Fibroblast of skin of left quadriceps (primary cell): Measurements from ENCODE around the gene NUDT16L1.

Experiments
- DNase-seq, 2 experiments: peaks; one replicate each; pipeline ENCODE4 v3.0.0-alpha.2; 2013; ENCODE audit warnings: low read depth in 2 of 2

Gene NUDT16L1

DNA sequence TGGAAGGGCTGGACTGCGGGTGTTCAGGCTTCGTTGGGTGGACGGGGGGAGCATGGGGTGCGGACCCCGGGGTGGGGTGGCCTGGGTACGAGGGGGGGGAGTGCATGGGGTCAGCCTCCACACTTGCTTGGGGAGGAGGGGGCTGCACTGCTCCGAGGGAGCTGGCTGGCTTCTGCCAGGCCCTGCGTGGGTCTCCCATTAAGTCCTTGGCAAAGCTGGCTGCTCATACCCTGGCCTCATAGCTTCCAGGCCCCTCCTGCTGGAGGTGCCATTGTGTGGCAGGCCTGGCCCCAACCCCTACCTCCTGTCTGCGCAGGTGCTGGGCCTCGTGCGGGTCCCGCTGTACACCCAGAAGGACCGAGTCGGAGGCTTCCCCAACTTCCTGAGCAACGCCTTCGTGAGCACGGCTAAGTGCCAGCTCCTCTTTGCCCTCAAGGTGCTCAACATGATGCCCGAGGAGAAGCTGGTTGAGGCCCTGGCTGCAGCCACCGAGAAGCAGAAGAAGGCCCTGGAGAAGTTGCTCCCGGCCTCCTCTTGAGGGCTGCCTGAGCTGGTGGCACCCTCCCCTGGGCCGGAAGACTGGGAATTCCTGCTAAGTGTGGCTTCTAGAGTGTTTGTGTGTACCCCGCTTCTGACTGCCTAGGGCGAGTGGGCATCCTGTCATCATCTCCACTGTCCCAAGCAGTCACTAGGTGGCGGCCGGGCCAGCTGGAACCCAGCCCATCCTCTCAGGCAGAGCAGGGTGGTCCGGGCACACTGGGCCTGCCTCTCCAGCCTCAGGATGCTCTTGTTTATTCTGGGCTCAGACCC, 1.5 kb downstream of the NUDT16L1 start:
- no peak for DNase-seq

DNA sequence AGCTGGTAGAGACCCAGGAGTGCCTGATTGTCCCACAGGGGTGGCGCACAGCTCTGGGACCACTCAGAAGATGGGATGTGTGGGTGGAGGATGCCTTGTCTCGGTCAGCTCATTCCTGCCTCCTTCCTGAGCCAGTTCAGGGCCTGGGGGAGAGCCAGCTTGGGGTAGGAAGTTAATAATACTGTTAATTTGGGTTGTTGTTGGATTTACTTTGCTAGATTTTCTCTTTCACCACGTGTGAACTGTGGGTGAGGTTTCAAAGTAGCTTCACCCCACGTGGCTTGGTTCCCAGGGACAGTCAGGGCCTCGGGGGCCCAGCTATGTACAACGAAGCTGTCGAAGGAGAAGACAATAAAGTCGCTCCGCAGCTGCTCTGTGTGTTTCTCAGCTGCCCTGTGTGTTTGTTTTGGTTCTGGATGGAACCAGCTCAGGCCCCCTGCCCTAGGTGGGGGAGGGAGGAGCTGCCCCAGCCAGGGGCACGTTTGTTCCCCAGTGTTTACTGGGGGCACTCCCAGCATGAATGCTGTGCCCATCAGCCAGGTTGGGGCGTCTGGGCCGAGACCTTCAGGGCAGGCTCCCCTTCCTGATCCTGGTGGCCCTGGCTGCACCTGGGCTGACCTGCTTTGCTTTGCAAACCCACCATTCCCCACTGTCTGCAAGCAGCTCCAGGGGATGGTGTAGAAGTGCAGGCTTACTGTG, 2.3 kb downstream of the NUDT16L1 start:
- DNase-seq: no peak

GRCh38 chr16:4696172-4696904, 3.0 kb downstream of the NUDT16L1 start:
- DNase-seq: no peak

GRCh38 chr16:4696905-4697847, 3.8 kb downstream of the NUDT16L1 start:
- no peak for DNase-seq

GRCh38 chr16:4697848-4698291, 4.5 kb downstream of the NUDT16L1 start:
- no peak for DNase-seq

DNA sequence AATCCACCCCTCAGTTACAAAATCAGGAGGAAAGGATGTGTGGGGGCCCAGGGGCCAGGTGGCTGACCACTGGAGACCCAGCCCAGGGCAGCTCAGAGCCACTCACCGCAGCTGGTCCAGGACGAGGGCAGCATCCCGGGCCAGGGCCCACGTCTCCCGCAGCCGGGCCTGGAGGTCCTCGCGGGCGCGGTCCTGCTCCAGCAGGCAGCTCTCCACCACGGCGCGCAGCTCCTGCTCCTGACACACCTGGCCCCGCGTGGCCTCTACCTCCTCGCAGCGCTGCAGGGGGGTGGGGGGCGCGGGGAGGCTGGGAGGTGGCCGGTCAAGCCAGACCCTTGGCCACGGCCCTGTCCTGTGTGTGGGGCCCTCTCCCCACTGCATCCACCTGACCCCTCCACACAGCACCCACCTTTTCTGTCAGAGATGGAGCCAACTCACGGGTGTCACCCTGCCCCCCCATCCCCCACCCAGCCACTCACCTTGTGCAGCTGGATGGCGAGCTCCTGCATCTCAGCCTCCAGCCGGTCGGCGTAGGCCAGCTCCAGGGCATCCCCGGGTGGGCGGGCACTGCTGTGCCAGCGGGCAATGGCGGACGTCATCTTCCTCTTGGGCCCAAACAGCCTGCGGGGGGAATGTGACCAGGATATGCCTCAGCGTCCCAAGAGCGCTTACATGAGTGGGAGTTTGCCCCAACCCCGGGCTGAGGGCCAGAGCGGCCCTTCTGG, 5.1 kb downstream of the NUDT16L1 start:
- DNase-seq: no peak

DNA sequence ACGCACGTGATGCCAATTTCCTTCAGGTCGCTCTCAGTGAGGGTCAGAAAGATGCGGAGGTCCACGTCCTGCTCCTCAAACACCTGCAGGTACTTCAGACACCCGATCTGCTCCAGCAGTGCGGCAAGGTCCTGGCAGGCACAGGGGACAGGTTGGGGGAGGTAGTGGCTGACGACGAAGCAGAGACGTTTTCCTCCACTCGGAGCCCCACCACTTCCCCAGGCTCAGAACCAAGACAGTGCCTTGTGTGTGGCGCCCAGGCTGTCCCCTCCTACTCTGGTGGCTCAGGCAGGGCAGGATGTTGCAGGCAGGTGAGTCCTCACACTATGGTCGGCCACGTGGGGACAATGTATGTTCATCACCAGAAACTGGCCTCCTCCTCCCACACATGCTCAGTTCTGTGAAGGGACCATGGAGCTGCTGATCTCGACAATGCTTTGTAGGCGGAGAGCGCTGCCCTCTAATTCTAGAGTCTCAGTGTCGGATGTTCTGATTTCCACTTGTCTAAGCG, 5.7 kb downstream of the NUDT16L1 start:
- no peak for DNase-seq

- no peak for DNase-seq
These were observed 7.1 kb downstream of the NUDT16L1 start for GRCh38 chr16:4700380-4700996.

DNA sequence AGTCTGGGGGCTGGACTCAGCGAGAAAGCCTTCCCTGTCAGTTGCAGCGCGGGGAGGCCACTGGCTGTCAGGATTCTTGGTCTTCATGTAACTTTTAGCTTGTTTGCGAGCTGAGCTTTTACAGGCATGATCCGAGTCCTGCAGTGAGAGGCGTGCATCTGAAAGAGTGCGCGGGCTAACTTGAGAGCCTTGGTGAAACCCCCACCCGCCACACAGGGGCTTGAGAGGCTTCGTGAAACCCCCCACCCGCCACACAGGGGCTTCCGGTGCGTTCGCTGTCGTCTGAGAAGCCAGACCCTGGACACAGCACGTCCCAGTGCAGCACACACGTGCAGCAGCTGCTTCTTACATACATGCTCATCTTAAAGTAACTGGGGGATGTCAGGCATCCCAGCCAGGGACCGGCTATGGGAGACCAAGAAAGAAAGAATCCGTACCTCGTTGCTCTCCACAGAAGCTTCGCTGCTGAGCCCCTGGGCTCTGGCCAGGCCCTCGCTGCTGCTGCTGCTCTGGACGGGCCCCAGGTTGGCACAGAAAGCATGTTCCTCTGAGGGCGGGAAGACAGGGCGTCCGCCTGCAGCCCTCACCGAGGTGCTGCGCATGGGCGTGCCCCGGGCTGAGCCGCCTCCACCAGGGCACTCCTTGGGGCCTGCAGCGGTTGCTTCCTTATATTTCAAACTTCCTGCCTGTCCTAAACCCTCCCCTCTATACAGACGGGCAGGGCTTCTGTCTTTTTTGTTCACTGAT, 7.8 kb downstream of the NUDT16L1 start:
- DNase-seq: no peak

DNA sequence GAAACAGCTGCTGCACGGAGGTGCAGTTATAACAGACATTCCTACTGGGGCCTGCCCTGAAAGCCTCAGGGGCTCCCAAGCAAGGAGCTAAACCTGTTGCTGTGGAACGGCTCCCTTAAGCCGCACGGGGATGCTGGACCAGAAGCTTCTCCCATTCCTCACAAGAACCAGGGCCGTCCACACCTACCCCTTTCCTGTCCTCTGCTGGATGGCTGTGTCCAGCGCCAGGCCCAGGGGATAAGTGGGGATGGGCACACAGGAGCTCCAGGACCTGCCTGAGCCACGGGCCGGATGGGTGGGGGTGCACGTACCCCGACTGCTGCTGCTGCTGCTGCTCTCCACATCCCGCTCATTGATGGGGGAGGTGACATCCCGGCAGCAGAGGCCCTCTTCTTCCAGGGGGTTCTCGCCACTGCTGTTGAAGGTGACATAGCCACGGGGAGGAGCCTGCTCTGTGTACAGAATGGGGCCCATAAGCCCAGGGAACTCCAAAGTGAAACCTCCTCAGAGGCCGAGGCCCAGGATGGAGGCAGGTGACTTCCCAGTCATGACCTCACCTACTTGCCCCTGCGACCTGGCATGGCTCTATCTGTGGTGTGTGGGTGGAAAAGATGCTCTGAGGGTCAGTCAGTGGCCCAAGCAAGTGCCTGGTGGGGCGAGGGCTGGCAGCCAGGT, 8.6 kb downstream of the NUDT16L1 start:
- no peak for DNase-seq

- no peak for DNase-seq
These were observed 9.1 kb downstream of the NUDT16L1 start for GRCh38 chr16:4702466-4702808.

DNA sequence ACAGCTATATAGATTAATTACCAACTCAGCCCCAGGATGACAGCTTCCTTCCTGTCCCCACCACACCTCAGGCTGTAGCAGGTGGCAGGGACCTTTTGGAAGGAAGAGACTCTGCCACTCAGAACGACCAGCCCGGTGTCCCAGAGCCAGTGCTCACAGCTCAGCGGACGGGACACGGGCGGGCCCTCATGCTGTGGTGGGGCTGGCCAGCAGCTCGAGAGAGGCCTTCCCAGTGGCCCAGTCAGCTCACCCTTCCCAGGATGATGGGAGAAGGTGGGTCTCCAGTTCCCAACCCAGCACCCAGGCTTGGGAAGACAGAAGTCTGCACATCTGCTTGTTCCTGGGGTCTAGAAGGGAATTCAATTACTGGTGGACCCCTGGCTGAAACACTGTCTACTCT, 10.5 kb downstream of the NUDT16L1 start:
- DNase-seq: no peak

DNA sequence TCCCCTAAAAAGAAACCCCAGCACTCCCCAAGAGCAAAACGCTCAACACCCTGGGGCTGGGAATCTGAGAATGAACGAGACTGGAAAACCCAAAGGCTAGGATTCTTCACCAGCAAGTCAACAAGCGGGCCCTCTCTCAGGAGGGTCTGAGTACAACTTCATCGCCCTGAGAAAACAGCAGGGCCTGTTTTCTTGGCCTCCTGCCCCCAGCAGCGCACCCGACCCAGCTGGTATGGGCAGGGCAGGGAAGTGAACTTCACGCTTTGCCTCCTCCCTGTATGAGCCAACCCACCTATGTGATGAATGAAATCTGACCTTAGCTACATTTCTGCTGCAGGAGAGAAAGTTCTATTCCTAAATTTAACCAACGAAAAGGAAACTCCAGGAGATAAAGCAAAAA, 11.1 kb downstream of the NUDT16L1 start:
- no peak for DNase-seq

- no peak for DNase-seq
These were observed 11.6 kb downstream of the NUDT16L1 start for GRCh38 chr16:4704913-4705312.

GRCh38 chr16:4706871-4707270, 13.5 kb downstream of the NUDT16L1 start:
- no peak for DNase-seq

DNA sequence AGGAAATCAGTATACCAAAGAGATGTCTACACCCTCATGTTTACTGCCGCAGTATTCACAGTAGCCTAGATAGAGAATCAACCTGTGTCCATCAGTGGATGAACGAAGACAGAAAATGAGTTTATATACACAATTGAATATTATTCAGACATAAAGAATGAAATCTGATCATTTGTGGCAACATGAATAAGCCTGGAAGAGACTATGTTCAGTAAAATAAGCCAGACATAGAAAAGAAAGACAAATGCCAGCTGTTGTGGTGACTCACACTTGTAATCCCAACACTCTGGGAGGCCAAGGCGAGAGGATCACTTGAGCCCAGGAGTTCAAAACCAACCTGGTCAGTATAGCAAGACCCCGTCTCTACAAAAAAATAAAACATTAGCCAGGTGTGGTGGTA, 16.1 kb downstream of the NUDT16L1 start:
- no peak for DNase-seq

DNA sequence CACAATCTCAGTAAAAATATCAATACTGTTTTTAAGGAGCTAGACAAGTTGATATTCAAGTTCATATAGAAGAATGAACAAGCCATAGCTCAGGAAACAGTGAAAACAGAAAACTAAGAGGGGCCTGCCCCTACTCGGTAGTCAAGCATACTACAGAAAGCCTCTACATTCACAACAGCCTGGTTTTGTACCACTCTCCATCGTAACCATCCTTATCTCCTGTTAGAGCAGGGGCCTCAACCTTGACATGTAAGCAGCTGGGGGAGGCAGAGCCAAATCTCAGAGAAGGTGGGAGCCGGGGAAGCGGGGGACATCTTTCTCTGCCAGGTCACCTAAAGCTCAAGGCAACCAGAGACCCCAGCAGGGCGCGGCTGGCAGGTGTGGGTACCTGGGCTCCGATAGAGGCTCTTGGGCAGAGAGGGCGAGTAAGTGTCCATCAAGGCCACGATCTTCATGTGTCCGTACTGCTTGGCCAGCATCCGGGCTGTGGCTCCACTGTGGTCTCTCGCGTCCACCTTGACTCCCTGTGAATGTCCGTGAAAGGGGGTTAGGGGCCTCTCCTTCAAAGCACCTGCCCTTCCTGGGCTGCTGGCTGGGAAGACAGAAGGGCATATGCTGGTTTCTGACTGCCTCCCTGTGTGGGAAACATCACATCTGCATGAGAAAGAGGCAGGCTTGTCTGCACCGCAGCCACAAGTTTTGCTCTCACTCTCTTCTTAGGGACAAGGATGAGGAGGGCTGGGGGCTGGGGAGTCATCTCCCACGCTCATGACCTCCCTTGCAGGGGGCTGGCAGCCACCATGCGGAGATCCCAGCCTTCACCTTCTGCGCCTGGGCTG, 20.5 kb downstream of the NUDT16L1 start:
- no peak for DNase-seq

DNA sequence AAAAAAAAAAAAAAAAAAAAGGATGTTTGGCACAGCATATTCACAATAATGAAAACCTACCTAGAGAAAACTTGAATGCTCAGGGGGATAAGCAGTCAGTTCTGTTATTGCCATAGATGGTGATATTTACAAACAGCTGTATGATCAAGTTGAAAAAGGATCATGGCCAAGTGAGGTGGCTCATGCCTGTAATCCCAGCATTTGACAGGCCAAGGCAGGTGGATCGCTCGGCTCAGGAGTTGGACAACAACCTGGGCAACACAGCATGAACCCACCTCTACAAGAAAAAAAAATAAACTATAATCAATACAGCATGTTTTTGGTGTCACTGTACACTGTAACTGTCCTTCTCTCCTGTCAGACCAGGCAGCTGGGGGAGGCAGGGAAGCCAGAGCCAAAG, 21.6 kb downstream of the NUDT16L1 start:
- no peak for DNase-seq
